Fibroblast of mammary gland (primary cell): Measurements from ENCODE around the gene TMEM154.

ENCODE experiments used
- DNase-seq: peaks from one replicate; pipeline ENCODE4 v3.0.0-alpha.2; 2010; ENCODE audit warnings: low read depth
- H3K4me3 ChIP-seq: 2 replicates; pipeline ENCODE4 v1.5.1; 2011; ENCODE audit warnings: low read depth, mild to moderate bottlenecking, low read length, moderate library complexity; ENCODE audit not compliant: control insufficient read depth
- TF ChIP-seq, protein P1 (sequence below): conservative IDR thresholded peaks from 2 replicates; pipeline ENCODE4 v1.5.1; 2011; ENCODE audit warnings: low read depth, low read length, inconsistent platforms; ENCODE audit not compliant: control insufficient read depth, insufficient read depth

The TMEM154 gene

GRCh38 chr4:152609481-152609880 lies 70.3 kb downstream of the TMEM154 start:
- no peak overlapping the region for H3K4me3 ChIP-seq
- TF ChIP-seq, protein P1, sequence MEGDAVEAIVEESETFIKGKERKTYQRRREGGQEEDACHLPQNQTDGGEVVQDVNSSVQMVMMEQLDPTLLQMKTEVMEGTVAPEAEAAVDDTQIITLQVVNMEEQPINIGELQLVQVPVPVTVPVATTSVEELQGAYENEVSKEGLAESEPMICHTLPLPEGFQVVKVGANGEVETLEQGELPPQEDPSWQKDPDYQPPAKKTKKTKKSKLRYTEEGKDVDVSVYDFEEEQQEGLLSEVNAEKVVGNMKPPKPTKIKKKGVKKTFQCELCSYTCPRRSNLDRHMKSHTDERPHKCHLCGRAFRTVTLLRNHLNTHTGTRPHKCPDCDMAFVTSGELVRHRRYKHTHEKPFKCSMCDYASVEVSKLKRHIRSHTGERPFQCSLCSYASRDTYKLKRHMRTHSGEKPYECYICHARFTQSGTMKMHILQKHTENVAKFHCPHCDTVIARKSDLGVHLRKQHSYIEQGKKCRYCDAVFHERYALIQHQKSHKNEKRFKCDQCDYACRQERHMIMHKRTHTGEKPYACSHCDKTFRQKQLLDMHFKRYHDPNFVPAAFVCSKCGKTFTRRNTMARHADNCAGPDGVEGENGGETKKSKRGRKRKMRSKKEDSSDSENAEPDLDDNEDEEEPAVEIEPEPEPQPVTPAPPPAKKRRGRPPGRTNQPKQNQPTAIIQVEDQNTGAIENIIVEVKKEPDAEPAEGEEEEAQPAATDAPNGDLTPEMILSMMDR: no peak
- no peak for DNase-seq

DNA sequence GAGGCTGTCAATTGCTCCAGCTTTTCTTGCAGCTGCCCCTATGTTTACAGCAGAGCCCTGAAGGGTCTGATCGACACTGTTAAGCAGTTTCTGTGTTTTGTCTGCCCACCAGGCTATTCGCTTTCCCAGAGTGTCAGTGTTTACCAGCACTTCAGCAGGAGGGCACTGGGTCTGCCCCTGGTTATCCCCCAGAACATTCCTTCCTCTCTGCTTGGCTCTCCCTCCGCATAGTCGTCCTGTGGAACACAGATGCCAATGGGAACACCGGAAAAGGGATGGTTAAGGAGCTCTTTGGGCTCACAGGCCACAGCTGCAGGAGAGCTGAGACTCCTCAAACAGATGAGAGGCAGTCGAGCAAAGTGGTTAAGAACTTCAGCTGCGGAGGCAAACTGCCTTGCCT lies 72.6 kb downstream of the TMEM154 start:
- no peak for DNase-seq
- TF ChIP-seq, protein P1: no peak

GRCh38 chr4:152606753-152607152 lies 73.0 kb downstream of the TMEM154 start:
- H3K4me3 ChIP-seq: no peak overlapping the region
- no peak for DNase-seq
- TF ChIP-seq, protein P1: no peak

More for the DNA sequence above, 72.6 kb downstream of the TMEM154 start:
- H3K4me3 ChIP-seq: no peak overlapping the region

- no peak overlapping the region for H3K4me3 ChIP-seq
- TF ChIP-seq, protein P1: no peak
- DNase-seq: peak; percentile 78
Observed at GRCh38 chr4:152605641-152606335, 74.0 kb downstream of the TMEM154 start.

DNA sequence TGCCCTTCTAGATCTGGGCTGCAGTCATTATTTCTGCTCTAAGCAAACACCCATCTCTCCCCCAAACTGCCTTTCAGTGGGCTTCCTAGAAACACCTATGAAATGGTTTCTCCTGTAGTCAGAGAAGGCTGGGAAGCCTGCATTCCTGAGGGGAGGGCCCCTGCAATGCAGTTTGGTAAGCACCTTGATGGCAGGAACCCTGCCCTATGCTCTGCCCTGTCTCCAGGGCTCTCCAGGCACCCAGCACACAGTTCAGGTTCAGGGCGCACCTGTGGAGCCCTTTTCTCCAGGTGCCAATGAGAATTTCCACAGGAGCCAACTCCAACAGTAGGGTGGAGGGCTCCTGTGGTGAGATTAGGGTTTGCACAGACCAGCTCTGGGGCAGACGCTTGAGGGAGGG lies 74.8 kb downstream of the TMEM154 start:
- no peak for DNase-seq
- no peak overlapping the region for H3K4me3 ChIP-seq
- TF ChIP-seq, protein P1: no peak

DNA sequence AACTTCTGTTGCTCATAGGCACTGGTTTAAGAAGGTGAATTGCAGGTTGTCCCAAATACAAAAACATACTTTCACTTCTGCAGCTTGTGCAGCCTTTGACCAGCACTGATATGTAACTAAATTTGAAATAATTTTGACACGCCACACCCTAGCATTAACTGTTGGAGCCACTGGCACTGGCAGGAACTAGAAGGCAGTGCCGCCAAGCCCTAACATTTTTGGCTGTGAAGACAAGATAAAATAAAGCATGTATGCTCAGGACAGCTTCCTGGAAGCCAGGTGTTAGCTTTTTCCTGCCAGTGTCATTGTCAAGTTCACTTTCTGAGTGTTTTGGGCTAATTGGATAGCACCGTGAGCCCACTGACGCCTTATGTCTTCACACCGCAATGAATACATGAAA lies 78.6 kb downstream of the TMEM154 start:
- TF ChIP-seq, protein P1: no peak
- DNase-seq: no peak
- H3K4me3 ChIP-seq: no peak overlapping the region
